K562 (cell line): ENCODE data around the gene SNRPD2. TPM values are rescaled to one million over a fixed set of nuclear protein-coding genes. Genes with fewer than 3 reads are reported as not detected.

Experiments used
- BMI1 ChIP-seq: fragments of 150-350 bp; IDR thresholded peaks from 2 replicates; pipeline ENCODE4 v1.6.1; 2014; ENCODE audit warnings: low read length
- CREB1 ChIP-seq, 2 experiments: sonication (generic) in 1 of 2; formaldehyde crosslinking in 1 of 2; IDR thresholded peaks; 2 replicates each; pipeline versions ENCODE4 v1.6.1 to v1.8.0; 2012 to 2022; ENCODE audit warnings: inconsistent platforms in 1 of 2, mild to moderate bottlenecking in 1 of 2, missing genetic modification reagents in 1 of 2, moderate library complexity in 1 of 2
- DIDO1 ChIP-seq: fragments of 450-650 bp; IDR thresholded peaks from 2 replicates; pipeline ENCODE4 v1.6.1; 2016; ENCODE audit warnings: low read depth, missing biosample characterization, missing genetic modification characterization
- MTF1 ChIP-seq: fragments of 250-450 bp; sonication (Bioruptor Pico); IDR thresholded peaks from 2 replicates; pipeline ENCODE4 v1.9.0; 2021; ENCODE audit warnings: moderate library complexity, mild to moderate bottlenecking, inconsistent platforms, borderline replicate concordance
- POLR2AphosphoS5 ChIP-seq: IDR thresholded peaks from 2 replicates; pipeline ENCODE4 v1.6.1; 2011; ENCODE audit warnings: mild to moderate bottlenecking, low read depth, low read length, moderate library complexity; ENCODE audit not compliant: control insufficient read depth, insufficient read depth
- SLC30A9 ChIP-seq: fragments of 250-450 bp; sonication (Bioruptor Pico); IDR thresholded peaks from 2 replicates; pipeline ENCODE4 v1.8.0; 2022; ENCODE audit warnings: mild to moderate bottlenecking, moderate library complexity
- SMARCE1 ChIP-seq: fragments of 450-650 bp; IDR thresholded peaks from 2 replicates; pipeline ENCODE4 v1.7.1; 2016; ENCODE audit warnings: mild to moderate bottlenecking
- SP1 ChIP-seq: sonication (generic); formaldehyde crosslinking; IDR thresholded peaks from 2 replicates; pipeline ENCODE4 v1.8.1; 2022; ENCODE audit warnings: mild to moderate bottlenecking, missing genetic modification reagents
- SREBF1 ChIP-seq: fragments of 150-350 bp; IDR thresholded peaks from 2 replicates; pipeline ENCODE4 v1.6.1; 2014; ENCODE audit warnings: antibody characterized with exemption, low read depth, low read length, borderline replicate concordance
- ZFP36 ChIP-seq: fragments of 150-350 bp; IDR thresholded peaks from 2 replicates; pipeline ENCODE4 v1.6.1; 2018; ENCODE audit warnings: low read length, low read depth; ENCODE audit not compliant: partially characterized antibody
- ZKSCAN3 ChIP-seq: fragments of 250-450 bp; sonication (Bioruptor Pico); IDR thresholded peaks from 2 replicates; pipeline ENCODE4 v1.4.0; 2020
- ZNF24 ChIP-seq: fragments of 450-650 bp; IDR thresholded peaks from 2 replicates; pipeline ENCODE4 v1.6.1; 2016
- ZNF41 ChIP-seq: fragments of 250-450 bp; sonication (Bioruptor Pico); conservative IDR thresholded peaks from 2 replicates; pipeline ENCODE4 v1.4.0; 2020; ENCODE audit warnings: mild to moderate bottlenecking
- polyA plus RNA-seq, 8 experiments: library from polyadenylated mRNA; depleted of rRNA in 4 of 8; stranded (reverse) in 5 of 8; unstranded in 3 of 8; fragments of >200 nt; fragmentation: Nextera tagmentation in 2 of 8; fragmentation: Illumina TruSeq in 1 of 8; extraction: Ambion mirVana in 2 of 8; extraction: Trizol in 1 of 8; gene quantifications; 2 replicates each; pipeline versions ENCODE4 v1.2.1 to v1.2.3, GENCODE V29; 2011 to 2014; ENCODE audit warnings: inconsistent platforms in 1 of 8, missing spikeins in 1 of 8
- total RNA-seq, 7 experiments: library from RNA; depleted of rRNA in 6 of 7; stranded (reverse); fragments of >200 nt in 6 of 7; fragmentation: Illumina TruSeq in 2 of 7; extraction: Trizol in 2 of 7; gene quantifications; 2 replicates each; pipeline versions ENCODE4 v1.2.1 to v1.2.3, GENCODE V29; 2011 to 2021; ENCODE audit warnings: low replicate concordance in 1 of 7
- TF ChIP-seq, protein P1 (sequence below), 2 experiments: fragments of 450-650 bp; formaldehyde crosslinking in 1 of 2; IDR thresholded peaks; 2 replicates each; pipeline versions ENCODE4 v1.4.0 to v1.6.1; 2014 to 2020; ENCODE audit warnings: mild to moderate bottlenecking in 2 of 2, borderline replicate concordance in 1 of 2, low read depth in 1 of 2
- TF ChIP-seq, protein P2 (sequence below): IDR thresholded peaks from 2 replicates; pipeline ENCODE4 v1.6.1; 2011; ENCODE audit not compliant: insufficient read length; ENCODE audit errors: extremely low read depth
- TF ChIP-seq, protein P3 (sequence below): fragments of 200-400 bp; formaldehyde crosslinking; IDR thresholded peaks from 2 replicates; pipeline ENCODE4 v1.6.1; 2017; ENCODE audit warnings: mild to moderate bottlenecking, low read depth, low read length, moderate library complexity

SNRPD2 gene
- total and polyA plus RNA-seq, 9 of the 15 experiments (the other 6 are each of a cell fraction or from before 2014, with no cell fraction given) = 728 to 4,411 (median 1,029) TPM

DNA sequence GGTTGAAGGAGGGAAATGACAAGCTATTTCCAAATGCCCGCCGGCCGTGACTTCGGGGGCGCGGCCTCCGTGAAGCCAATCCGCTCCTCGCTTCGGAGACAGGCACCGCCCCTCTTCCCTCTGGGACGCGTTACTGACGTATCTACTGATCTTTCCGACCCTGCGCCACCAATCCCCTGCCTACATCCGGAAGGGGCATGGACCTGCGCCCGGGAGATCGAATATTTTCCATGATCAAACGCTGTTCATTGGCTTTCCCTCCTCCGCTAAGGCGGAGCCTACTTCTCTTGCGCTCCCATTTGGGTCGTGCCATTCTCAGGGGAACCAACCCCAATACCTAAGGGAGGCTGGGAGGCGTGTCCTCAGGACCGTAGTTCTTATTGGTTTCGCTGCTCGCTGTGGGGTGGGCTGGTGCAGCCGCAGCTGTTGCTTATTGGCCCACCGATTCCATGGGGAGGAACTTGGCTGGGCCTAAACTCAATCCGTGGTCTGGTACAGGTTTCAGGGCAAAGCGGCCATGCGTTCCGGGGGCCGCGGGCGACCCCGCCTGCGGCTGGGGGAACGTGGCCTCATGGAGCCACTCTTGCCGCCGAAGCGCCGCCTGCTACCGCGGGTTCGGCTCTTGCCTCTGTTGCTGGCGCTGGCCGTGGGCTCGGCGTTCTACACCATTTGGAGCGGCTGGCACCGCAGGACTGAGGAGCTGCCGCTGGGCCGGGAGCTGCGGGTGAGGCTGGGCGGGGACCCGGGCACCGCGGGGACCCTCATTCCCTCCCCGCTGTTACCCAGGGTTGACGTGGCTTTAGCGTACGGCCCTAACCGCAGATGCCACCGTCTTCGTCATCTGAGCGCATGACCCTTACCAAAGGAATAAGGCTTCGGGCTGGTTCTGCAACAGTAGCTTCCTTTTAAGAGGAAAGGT is 693 bp upstream of the SNRPD2 start, which contains the start of gene QPCTL (continued):
- TF ChIP-seq, protein P1, sequence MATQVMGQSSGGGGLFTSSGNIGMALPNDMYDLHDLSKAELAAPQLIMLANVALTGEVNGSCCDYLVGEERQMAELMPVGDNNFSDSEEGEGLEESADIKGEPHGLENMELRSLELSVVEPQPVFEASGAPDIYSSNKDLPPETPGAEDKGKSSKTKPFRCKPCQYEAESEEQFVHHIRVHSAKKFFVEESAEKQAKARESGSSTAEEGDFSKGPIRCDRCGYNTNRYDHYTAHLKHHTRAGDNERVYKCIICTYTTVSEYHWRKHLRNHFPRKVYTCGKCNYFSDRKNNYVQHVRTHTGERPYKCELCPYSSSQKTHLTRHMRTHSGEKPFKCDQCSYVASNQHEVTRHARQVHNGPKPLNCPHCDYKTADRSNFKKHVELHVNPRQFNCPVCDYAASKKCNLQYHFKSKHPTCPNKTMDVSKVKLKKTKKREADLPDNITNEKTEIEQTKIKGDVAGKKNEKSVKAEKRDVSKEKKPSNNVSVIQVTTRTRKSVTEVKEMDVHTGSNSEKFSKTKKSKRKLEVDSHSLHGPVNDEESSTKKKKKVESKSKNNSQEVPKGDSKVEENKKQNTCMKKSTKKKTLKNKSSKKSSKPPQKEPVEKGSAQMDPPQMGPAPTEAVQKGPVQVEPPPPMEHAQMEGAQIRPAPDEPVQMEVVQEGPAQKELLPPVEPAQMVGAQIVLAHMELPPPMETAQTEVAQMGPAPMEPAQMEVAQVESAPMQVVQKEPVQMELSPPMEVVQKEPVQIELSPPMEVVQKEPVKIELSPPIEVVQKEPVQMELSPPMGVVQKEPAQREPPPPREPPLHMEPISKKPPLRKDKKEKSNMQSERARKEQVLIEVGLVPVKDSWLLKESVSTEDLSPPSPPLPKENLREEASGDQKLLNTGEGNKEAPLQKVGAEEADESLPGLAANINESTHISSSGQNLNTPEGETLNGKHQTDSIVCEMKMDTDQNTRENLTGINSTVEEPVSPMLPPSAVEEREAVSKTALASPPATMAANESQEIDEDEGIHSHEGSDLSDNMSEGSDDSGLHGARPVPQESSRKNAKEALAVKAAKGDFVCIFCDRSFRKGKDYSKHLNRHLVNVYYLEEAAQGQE (IDR thresholded peaks at IDR 0.05; ENCODE audit: borderline replicate concordance) = no peak
- TF ChIP-seq, protein P1 (CRISPR knock-in tag; IDR thresholded peaks at IDR 0.05; ENCODE audit: low read depth) = no peak
- TF ChIP-seq ZNF24 (no peak), CREB1 (IDR thresholded peaks at IDR 0.05) (peak; percentile 90), CREB1 (CRISPR knock-in tag; IDR thresholded peaks at IDR 0.05) (peak; percentile 85), SLC30A9 (no peak), SREBF1 (no peak), DIDO1 (tag) (no peak), MTF1 (no peak), POLR2AphosphoS5 (peak; percentile 70), SP1 (CRISPR knock-in tag) (peak; percentile 85), ZFP36 (no peak), ZKSCAN3 (CRISPR knock-in tag) (no peak), BMI1 (no peak), SMARCE1 (no peak), ZNF41 (no peak)
- TF ChIP-seq, protein P2, sequence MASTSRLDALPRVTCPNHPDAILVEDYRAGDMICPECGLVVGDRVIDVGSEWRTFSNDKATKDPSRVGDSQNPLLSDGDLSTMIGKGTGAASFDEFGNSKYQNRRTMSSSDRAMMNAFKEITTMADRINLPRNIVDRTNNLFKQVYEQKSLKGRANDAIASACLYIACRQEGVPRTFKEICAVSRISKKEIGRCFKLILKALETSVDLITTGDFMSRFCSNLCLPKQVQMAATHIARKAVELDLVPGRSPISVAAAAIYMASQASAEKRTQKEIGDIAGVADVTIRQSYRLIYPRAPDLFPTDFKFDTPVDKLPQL = no peak
- TF ChIP-seq, protein P3, sequence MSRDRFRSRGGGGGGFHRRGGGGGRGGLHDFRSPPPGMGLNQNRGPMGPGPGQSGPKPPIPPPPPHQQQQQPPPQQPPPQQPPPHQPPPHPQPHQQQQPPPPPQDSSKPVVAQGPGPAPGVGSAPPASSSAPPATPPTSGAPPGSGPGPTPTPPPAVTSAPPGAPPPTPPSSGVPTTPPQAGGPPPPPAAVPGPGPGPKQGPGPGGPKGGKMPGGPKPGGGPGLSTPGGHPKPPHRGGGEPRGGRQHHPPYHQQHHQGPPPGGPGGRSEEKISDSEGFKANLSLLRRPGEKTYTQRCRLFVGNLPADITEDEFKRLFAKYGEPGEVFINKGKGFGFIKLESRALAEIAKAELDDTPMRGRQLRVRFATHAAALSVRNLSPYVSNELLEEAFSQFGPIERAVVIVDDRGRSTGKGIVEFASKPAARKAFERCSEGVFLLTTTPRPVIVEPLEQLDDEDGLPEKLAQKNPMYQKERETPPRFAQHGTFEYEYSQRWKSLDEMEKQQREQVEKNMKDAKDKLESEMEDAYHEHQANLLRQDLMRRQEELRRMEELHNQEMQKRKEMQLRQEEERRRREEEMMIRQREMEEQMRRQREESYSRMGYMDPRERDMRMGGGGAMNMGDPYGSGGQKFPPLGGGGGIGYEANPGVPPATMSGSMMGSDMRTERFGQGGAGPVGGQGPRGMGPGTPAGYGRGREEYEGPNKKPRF = no peak
